Skin epidermis (tissue), 12 donors: ENCODE data around the gene SRBD1.

ENCODE experiments used
- H3K27ac ChIP-seq, 21 experiments: fragments of 200-600 bp; sonication (generic) in 11 of 21; one replicate each; pipeline ENCODE4 v1.5.0; 2020; ENCODE audit warnings: mild to moderate bottlenecking in 3 of 21, inconsistent platforms in 2 of 21, moderate library complexity in 2 of 21
- H3K4me3 ChIP-seq, 7 experiments: fragments of 200-600 bp; sonication (generic) in 2 of 7; one replicate each; pipeline ENCODE4 v1.5.0; 2020; ENCODE audit warnings: inconsistent platforms in 2 of 7, mild to moderate bottlenecking in 2 of 7, moderate library complexity in 1 of 7

SRBD1 gene

DNA sequence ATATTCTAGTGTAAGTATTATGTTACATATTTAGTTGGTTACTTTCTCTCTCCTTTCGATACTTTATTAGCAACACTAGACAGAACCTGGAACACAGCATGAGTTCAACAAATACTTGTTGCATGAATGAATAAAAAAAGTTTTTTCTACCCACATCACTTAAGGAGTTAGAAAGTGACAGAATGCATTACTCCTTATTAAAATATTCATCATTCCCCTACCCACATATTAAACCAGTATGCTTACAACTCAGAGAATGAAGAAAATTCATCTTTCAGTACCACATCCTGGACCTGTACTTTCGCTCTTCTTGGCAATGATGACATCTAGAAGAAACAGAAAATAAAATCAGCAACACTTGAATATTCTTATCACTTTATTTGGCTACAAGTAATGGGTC lies 6.0 kb downstream of the SRBD1 start:
- no peak overlapping the region for H3K4me3 ChIP-seq
- no peak overlapping the region for H3K27ac ChIP-seq

DNA sequence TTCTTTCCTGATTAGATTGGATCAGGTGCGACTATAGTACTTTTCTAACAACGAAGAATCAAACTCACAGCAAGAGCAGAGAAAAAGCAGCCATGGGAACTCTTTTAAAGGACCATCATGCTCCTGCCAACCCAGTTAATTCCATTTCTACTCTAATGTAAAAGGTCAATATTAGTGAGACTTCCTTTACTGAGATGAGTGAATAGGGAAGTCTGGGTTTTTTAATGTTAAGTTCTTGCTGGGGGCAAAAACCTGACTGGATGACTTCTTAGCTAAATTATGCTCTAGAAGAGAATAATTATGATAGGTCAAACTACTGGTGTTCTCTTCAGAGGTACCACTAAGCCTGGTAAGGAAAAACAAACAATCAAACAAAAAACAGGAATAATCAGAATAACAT lies 8.4 kb downstream of the SRBD1 start:
- no peak overlapping the region for H3K27ac ChIP-seq
- no peak overlapping the region for H3K4me3 ChIP-seq

DNA sequence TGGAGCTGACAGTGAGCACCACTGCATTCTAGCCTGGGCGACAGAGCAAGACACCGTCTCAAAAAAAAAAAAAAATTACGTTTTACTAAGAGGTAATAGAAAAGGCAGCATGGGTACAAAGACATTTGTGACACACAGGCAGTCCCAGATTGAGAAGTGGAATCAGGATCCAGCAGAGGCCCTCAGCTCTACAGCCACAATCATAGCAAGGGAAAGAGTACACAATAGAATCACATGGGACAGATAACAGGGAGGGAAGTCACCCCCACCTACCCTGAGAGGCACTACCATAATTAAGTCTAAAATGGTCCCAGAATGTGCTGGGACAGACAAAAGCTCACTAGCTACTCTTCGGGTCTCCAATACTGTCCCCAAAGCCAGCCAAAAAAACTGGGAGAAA lies 12.5 kb downstream of the SRBD1 start:
- no peak overlapping the region for H3K4me3 ChIP-seq
- no peak overlapping the region for H3K27ac ChIP-seq

- Histone ChIP-seq H3K27ac (no peak overlapping the region), H3K4me3 (no peak overlapping the region)
These were observed 14.3 kb downstream of the SRBD1 start for GRCh38 chr2:45596761-45597160.

GRCh38 chr2:45595721-45596435 lies 15.2 kb downstream of the SRBD1 start:
- H3K27ac ChIP-seq, result peak overlapping the region in 1 of 21 experiments; percentile 15
- no peak overlapping the region for H3K4me3 ChIP-seq

- no peak overlapping the region for H3K4me3 ChIP-seq
- H3K27ac ChIP-seq, result no peak overlapping the region
These were observed 20.0 kb downstream of the SRBD1 start for GRCh38 chr2:45591073-45591472.

- Histone ChIP-seq H3K4me3 (no peak overlapping the region), H3K27ac (no peak overlapping the region)
These were observed 22.8 kb downstream of the SRBD1 start for GRCh38 chr2:45588158-45588829.

- Histone ChIP-seq H3K4me3 (no peak overlapping the region), H3K27ac (no peak overlapping the region)
These were observed 24.5 kb downstream of the SRBD1 start for GRCh38 chr2:45586600-45586999.

DNA sequence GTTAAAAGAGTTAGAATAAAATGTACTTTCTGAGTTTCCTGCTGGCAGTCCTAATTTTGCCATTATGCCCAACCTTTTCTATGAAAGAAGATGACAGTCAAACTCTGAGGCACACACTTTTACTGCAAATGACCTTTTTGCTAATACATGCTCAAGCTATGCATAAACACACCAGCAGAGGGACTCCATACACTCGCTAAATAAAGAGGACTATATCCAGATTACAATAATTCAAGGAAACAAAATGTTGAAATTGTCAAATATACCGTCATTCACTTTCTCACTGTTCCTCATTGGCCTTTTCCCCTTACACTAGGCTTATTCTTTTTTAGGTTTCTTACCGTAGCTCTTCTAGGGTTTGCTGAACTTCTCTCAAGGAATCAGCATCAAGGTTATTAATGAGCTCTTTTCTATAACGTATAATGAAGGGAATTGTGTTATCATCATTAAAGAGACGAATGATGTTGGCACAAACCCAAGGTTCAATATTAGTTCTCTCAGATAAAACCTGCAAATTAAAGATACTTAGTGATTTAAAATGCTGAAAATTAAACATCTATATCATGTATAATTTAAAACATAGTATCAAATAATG lies 25.7 kb downstream of the SRBD1 start:
- H3K4me3 ChIP-seq, result no peak overlapping the region
- H3K27ac ChIP-seq, result no peak overlapping the region

- no peak overlapping the region for H3K27ac ChIP-seq
These were observed 27.1 kb downstream of the SRBD1 start for GRCh38 chr2:45583977-45584376.

DNA sequence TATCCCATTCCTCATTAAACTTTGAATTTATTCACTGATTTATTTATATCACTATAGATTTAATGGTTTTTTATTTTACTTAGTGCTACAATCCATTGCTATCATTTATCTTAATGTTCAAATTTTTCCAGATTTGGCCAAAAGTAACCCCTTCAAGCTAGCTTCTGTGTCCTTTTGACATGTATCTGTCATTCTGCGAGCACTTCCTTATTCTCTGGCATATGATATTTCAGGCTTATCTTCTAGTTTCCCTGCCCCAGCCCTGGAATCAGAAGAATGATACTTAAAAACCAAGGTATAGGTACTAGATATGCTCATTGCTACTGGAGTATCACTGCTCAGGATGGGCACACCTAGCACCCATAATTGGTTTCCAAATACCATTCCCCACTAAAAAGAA lies 28.5 kb downstream of the SRBD1 start:
- Histone ChIP-seq H3K4me3 (no peak overlapping the region), H3K27ac (no peak overlapping the region)

More at GRCh38 chr2:45583977-45584376, 27.1 kb downstream of the SRBD1 start:
- H3K4me3 ChIP-seq, result no peak overlapping the region

GRCh38 chr2:45578056-45578843 lies 32.8 kb downstream of the SRBD1 start:
- Histone ChIP-seq H3K4me3 (no peak overlapping the region), H3K27ac (peak overlapping the region in 1 of 21 experiments; percentile 16)

GRCh38 chr2:45577441-45577840 lies 33.6 kb downstream of the SRBD1 start:
- Histone ChIP-seq H3K27ac (peak overlapping the region in 1 of 21 experiments; percentile 16), H3K4me3 (no peak overlapping the region)

DNA sequence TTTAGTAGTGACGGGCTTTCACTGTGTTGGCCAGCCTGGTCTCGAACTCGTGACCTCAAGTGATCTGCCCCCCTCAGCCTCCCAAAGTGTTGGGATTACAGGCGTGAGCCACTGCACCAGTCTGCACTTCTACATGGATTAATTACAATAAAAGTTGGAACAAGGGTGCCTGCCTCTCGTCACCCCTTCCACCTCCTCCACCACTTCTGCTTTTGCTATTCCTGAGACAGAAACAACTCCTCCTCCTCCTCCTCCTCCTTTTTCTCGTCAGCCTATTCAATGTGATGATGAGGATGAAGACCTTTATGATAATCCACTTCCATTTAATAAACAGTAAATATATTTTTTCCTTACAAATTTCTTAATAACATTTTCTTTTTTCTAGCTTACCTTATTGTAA lies 35.2 kb downstream of the SRBD1 start:
- no peak overlapping the region for H3K27ac ChIP-seq

GRCh38 chr2:45572979-45573378 lies 38.1 kb downstream of the SRBD1 start:
- H3K27ac ChIP-seq, result no peak overlapping the region
- H3K4me3 ChIP-seq, result no peak overlapping the region

More for the DNA sequence above, 35.2 kb downstream of the SRBD1 start:
- no peak overlapping the region for H3K4me3 ChIP-seq

DNA sequence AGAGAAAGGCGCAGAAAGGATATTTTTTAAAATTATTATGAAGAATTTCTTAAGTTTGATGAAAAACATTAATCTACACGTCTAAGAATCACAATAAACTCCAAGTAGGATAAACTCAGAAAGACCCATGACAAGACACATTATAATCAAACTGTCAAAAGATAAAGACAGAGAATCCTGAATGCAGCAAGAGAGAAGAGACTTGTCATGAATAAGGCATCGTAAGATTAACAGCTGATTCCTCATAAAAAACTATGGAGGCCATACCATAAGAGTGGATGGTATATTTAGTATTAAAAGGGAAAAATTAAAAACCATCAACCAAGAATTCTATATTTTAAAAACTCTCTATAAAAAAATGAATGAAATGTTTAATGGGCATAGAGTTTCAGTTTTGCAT lies 39.1 kb downstream of the SRBD1 start:
- Histone ChIP-seq H3K4me3 (no peak overlapping the region), H3K27ac (no peak overlapping the region)

DNA sequence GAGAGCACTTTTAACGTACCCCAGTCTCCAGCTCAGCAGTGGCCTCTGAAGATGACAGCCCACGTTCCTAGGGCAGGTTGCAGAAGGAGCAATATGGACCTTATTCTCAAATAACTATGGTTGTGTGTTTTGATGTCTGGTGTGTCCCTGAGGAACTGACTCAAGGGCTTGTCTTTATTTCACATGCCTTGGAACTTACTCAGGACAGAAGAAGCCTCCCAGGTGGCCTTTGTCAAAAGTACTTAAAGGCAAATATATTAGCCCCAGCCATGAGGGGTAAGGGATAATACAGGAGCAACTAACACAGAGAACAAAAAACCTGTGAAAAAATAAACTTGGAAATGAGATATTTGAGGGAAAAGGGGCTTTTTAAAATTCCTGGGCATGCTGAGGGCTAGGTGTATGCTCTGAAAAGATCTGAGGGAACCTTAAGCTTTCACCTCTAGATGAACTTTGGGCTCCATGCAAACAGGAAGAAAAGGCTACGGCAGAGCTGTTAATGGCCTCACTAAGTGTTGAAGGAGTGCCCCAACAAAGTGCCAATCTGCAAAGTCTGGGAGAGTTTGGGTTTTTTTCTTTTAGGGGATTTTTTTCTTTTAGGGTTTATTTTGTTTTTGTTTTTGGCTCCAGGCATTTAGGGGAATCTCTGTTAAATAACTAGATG lies 40.3 kb downstream of the SRBD1 start:
- Histone ChIP-seq H3K27ac (no peak overlapping the region), H3K4me3 (no peak overlapping the region)

DNA sequence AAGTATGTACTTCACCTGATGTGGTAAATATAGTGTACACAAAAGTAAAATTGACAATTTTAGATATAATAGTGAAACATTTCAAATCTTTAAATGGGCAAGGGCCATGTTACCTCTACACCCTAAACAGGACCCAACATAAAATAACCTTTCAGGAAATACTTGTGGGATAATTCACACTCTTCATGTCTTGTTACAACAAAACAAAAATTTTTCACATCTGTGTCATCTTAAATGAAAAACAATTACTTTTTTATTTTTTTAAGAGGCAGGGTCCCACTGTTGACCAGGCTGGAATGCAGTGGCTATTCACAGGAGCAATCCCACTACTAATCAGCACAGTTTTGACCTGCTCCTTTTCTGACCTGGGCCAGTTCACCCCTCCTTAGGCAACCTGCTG lies 42.1 kb downstream of the SRBD1 start:
- peak overlapping the region in 5 of 21 experiments; percentile 54 to 76 (median 69) for H3K27ac ChIP-seq
- H3K4me3 ChIP-seq, result no peak overlapping the region

- peak overlapping the region in 2 of 7 experiments; percentile 7 to 20 for H3K4me3 ChIP-seq
- peak overlapping the region in 16 of 21 experiments; percentile 15 to 76 (median 58) for H3K27ac ChIP-seq
These were observed 42.9 kb downstream of the SRBD1 start for GRCh38 chr2:45567974-45568789.
